Hepatocyte (in vitro differentiated cells): ENCODE results near the gene RBP5. TPM values are rescaled to one million over a fixed set of nuclear protein-coding genes. Genes with fewer than 3 reads are reported as not detected.

Experiments used
- DNase-seq: peaks from one replicate; pipeline ENCODE4 v3.0.0-alpha.2; 2016; ENCODE audit warnings: low spot score
- H2AFZ ChIP-seq: fragments of 200-600 bp; sonication (generic); 2 replicates; pipeline ENCODE4 v1.6.0; 2016; ENCODE audit warnings: antibody characterized with exemption, mild to moderate bottlenecking
- H3K27ac ChIP-seq: fragments of 200-600 bp; sonication (generic); 2 replicates; pipeline ENCODE4 v1.5.1; 2016; ENCODE audit warnings: mild to moderate bottlenecking
- H3K27me3 ChIP-seq: fragments of 200-600 bp; sonication (generic); 2 replicates; pipeline ENCODE4 v1.6.1; 2016
- H3K36me3 ChIP-seq: fragments of 200-600 bp; sonication (generic); replicated peaks from 2 replicates; pipeline ENCODE4 v1.5.1; 2016; ENCODE audit warnings: low read depth; ENCODE audit not compliant: insufficient read depth
- H3K4me1 ChIP-seq: fragments of 200-600 bp; sonication (generic); 2 replicates; pipeline ENCODE4 v1.5.1; 2016; ENCODE audit warnings: mild to moderate bottlenecking, moderate library complexity; ENCODE audit not compliant: insufficient read depth
- H3K4me2 ChIP-seq: fragments of 200-600 bp; sonication (generic); 2 replicates; pipeline ENCODE4 v1.6.0; 2016
- H3K4me3 ChIP-seq: fragments of 200-600 bp; sonication (generic); 2 replicates; pipeline ENCODE4 v1.5.1; 2016; ENCODE audit warnings: mild to moderate bottlenecking
- H3K79me2 ChIP-seq: fragments of 200-600 bp; sonication (generic); 2 replicates; pipeline ENCODE4 v1.6.0; 2017; ENCODE audit warnings: mild to moderate bottlenecking
- H3K9me2 ChIP-seq: fragments of 200-600 bp; sonication (generic); replicated peaks from 2 replicates; pipeline ENCODE4 v1.6.0; 2017; ENCODE audit warnings: mild to moderate bottlenecking; ENCODE audit not compliant: insufficient read depth
- H3K9me3 ChIP-seq: fragments of 200-600 bp; sonication (generic); 2 replicates; pipeline ENCODE4 v1.5.1; 2016; ENCODE audit warnings: low read depth, mild to moderate bottlenecking
- H4K20me1 ChIP-seq: fragments of 200-600 bp; sonication (generic); 2 replicates; pipeline ENCODE4 v1.6.0; 2016; ENCODE audit warnings: mild to moderate bottlenecking; ENCODE audit not compliant: insufficient read depth, poor library complexity, severe bottlenecking
- CTCF ChIP-seq: fragments of 200-600 bp; sonication (generic); IDR thresholded peaks from 2 replicates; pipeline ENCODE4 v1.5.1; 2016; ENCODE audit warnings: antibody characterized with exemption, mild to moderate bottlenecking; ENCODE audit not compliant: poor library complexity
- EZH2 ChIP-seq: fragments of 200-600 bp; sonication (generic); IDR thresholded peaks from 2 replicates; pipeline ENCODE4 v1.6.1; 2016; ENCODE audit warnings: antibody characterized with exemption, mild to moderate bottlenecking, borderline replicate concordance
- EZH2phosphoT487 ChIP-seq: fragments of 200-600 bp; sonication (generic); IDR thresholded peaks from one replicate; pipeline ENCODE4 v1.6.1; 2018; ENCODE audit warnings: antibody characterized with exemption, mild to moderate bottlenecking, low read depth, moderate library complexity; ENCODE audit not compliant: unreplicated experiment, severe bottlenecking
- WGBS: methylation state at CpG from one replicate; pipeline ENCODE4 v1.1.6; 2016; ENCODE audit warnings: low lambda C conversion rate; ENCODE audit errors: missing lambda C conversion rate; 5-methylcytosine and 5-hydroxymethylcytosine counted together
- polyA plus RNA-seq: library from polyadenylated mRNA; unstranded; fragments of >200 nt; fragmentation: Nextera tagmentation; extraction: Ambion mirVana; gene quantifications from 2 replicates; pipeline ENCODE4 v1.2.1, GENCODE V29; 2016
- total RNA-seq: library from RNA; depleted of rRNA; stranded (reverse); fragments of >200 nt; gene quantifications from 2 replicates; pipeline ENCODE4 v1.2.3, GENCODE V29; 2014

RBP5 gene
- total and polyA plus RNA-seq, 2 experiments from 2014 or later = 11.1 to 30.0 TPM

GRCh38 chr12:7131502-7131866 lies 2.8 kb upstream of the RBP5 start:
- Histone ChIP-seq H3K9me2 (no peaks in the 10 kb centered on the region), H2AFZ (no peak overlapping the region), H3K4me2 (peak overlapping the region; percentile 100), H3K4me1 (peaks cover 6% of the 10 kb centered on the region), H3K4me3 (peak overlapping the region; percentile 50), H3K79me2 (peaks cover 7% of the 10 kb centered on the region), H3K27ac (no peak overlapping the region), H4K20me1 (no peaks in the 10 kb centered on the region), H3K9me3 (no peaks in the 10 kb centered on the region), H3K36me3 (no peaks in the 10 kb centered on the region), H3K27me3 (no peaks in the 10 kb centered on the region)
- no peak for DNase-seq
- TF ChIP-seq CTCF = no peak
- no peak for TF ChIP-seq EZH2phosphoT487
- TF ChIP-seq EZH2 = no peak
- 37% methylated on average over 3 of the region's 7 CpGs for WGBS

GRCh38 chr12:7130701-7131501 lies 2.2 kb upstream of the RBP5 start:
- peak overlapping the region; percentile 89 for H3K27ac ChIP-seq
- H2AFZ ChIP-seq = peak overlapping the region; percentile 27
- WGBS = 2% methylated on average over 24 of the region's 32 CpGs
- peak overlapping the region; percentile 50 for H3K4me3 ChIP-seq
- TF ChIP-seq CTCF (no peak), EZH2phosphoT487 (no peak), EZH2 (no peak)
- H3K79me2 ChIP-seq = peaks cover 7% of the 10 kb centered on the region
- H3K27me3 ChIP-seq = no peaks in the 10 kb centered on the region
- peak; percentile 81 for DNase-seq
- H3K9me3 ChIP-seq = no peaks in the 10 kb centered on the region
- H3K36me3 ChIP-seq = no peaks in the 10 kb centered on the region
- H3K4me2 ChIP-seq = peak overlapping the region; percentile 100
- no peaks in the 10 kb centered on the region for H3K9me2 ChIP-seq
- H3K4me1 ChIP-seq = peaks cover 6% of the 10 kb centered on the region
- no peaks in the 10 kb centered on the region for H4K20me1 ChIP-seq

GRCh38 chr12:7129872-7130691 lies 1.4 kb upstream of the RBP5 start, which contains the start of gene CLSTN3:
Gene CLSTN3 (plus strand): TSS chr12:7130371. CDS start chr12:7130649, 278 bp downstream.
- Histone ChIP-seq H2AFZ (peak within 1 kb of the TSS; percentile 70), H3K36me3 (no peaks in the 10 kb centered on the region), H3K4me1 (peaks cover 6% of the 10 kb centered on the region), H4K20me1 (no peaks in the 10 kb centered on the region), H3K27ac (peak within 1 kb of the TSS; percentile 89), H3K4me3 (peak within 1 kb of the TSS; percentile 50), H3K79me2 (peaks cover 7% of the 10 kb centered on the region), H3K27me3 (no peaks in the 10 kb centered on the region), H3K9me2 (no peaks in the 10 kb centered on the region), H3K4me2 (peak within 1 kb of the TSS; percentile 100), H3K9me3 (no peaks in the 10 kb centered on the region)
- WGBS = 2% methylated on average over 25 of the region's 40 CpGs
- no peak for TF ChIP-seq EZH2
- no peak for TF ChIP-seq EZH2phosphoT487
- TF ChIP-seq CTCF = no peak
- DNase-seq = peak; percentile 92
